Calu3 (cell line): ENCODE measurements around the gene RCOR2. TPM values are rescaled to one million over a fixed set of nuclear protein-coding genes. Genes with fewer than 3 reads are reported as not detected.

Experiments used
- BruUV-seq: library from RNA; stranded (reverse); fragments of 400-500 nt; replicated peaks from 2 replicates; lab custom pipeline; 2021; lab: Mats Ljungman, UMichigan
- CTCF ChIA-PET: fragments of 300-600 bp; sonication (Branson Sonifier 250); formaldehyde crosslinking; loops from one replicate; lab custom pipeline; 2022; ENCODE audit warnings: antibody characterized with exemption; lab: Charles Lee
- DNase-seq: peaks from one replicate; pipeline ENCODE4 v3.0.0; 2022
- H3K27ac Mint-ChIP-seq: one replicate; pipeline ENCODE4 v1.8.0; 2022; ENCODE audit warnings: mixed read lengths; ENCODE audit not compliant: unreplicated experiment
- H3K27me3 Mint-ChIP-seq: one replicate; pipeline ENCODE4 v1.8.0; 2022; ENCODE audit warnings: mixed read lengths; ENCODE audit not compliant: unreplicated experiment
- H3K36me3 Mint-ChIP-seq: one replicate; pipeline ENCODE4 v1.8.0; 2022; ENCODE audit warnings: mild to moderate bottlenecking, moderate library complexity, mixed read lengths; ENCODE audit not compliant: insufficient read depth, unreplicated experiment
- H3K4me1 Mint-ChIP-seq: one replicate; pipeline ENCODE4 v1.8.0; 2022; ENCODE audit warnings: mild to moderate bottlenecking, low read depth, mixed read lengths; ENCODE audit not compliant: unreplicated experiment
- H3K4me3 Mint-ChIP-seq: one replicate; pipeline ENCODE4 v1.8.0; 2022; ENCODE audit warnings: mild to moderate bottlenecking, low read depth, moderate library complexity, mixed read lengths; ENCODE audit not compliant: unreplicated experiment
- H3K9me3 Mint-ChIP-seq: one replicate; pipeline ENCODE4 v1.8.0; 2022; ENCODE audit warnings: low read depth, mixed read lengths; ENCODE audit not compliant: unreplicated experiment
- CTCF ChIP-seq: fragments of 200-600 bp; IDR thresholded peaks from one replicate; pipeline ENCODE4 v1.8.0; 2022; ENCODE audit warnings: antibody characterized with exemption; ENCODE audit not compliant: unreplicated experiment
- intact Hi-C: fragments of 100-400 bp; cut with micrococcal nuclease; formaldehyde crosslinking; loops from one replicate; pipeline ENCODE4 v1.10.0; 2022; ENCODE audit not compliant: unreplicated experiment
- total RNA-seq: library from RNA; stranded (reverse); gene quantifications from 2 replicates; pipeline ENCODE4 v1.2.3, GENCODE V29; 2022

Gene RCOR2
- total RNA-seq, 1 experiment from 2014 or later = 0.26 TPM

- H3K9me3 Mint-ChIP-seq = no peaks in the 10 kb centered on the region
- DNase-seq = no peak
- CTCF ChIA-PET = no interaction called here
- H3K36me3 Mint-ChIP-seq = peaks cover 13% of the 10 kb centered on the region
- intact Hi-C loops = no loop called here
- BruUV-seq = no TSS peak
- peaks cover 30% of the 10 kb centered on the region for H3K4me1 Mint-ChIP-seq
- H3K4me3 Mint-ChIP-seq = no peak overlapping the region
- no peaks in the 10 kb centered on the region for H3K27me3 Mint-ChIP-seq
- no peak for TF ChIP-seq CTCF
- H3K27ac Mint-ChIP-seq = no peak overlapping the region
Measured at GRCh38 chr11:63884196-63884932, 32.6 kb downstream of the RCOR2 start.

- intact Hi-C loops = no loop called here
- Mint-ChIP-seq H3K27me3 (no peaks in the 10 kb centered on the region), H3K27ac (no peak overlapping the region), H3K4me3 (no peak overlapping the region), H3K36me3 (peaks cover 10% of the 10 kb centered on the region), H3K4me1 (peaks cover 26% of the 10 kb centered on the region), H3K9me3 (no peaks in the 10 kb centered on the region)
- BruUV-seq = no TSS peak
- DNase-seq = no peak
- TF ChIP-seq CTCF = no peak
- CTCF ChIA-PET = no interaction called here
Measured at GRCh38 chr11:63883791-63884190, 33.2 kb downstream of the RCOR2 start.

GRCh38 chr11:63882555-63883242, 34.3 kb downstream of the RCOR2 start:
- H3K27me3 Mint-ChIP-seq = no peaks in the 10 kb centered on the region
- no peak overlapping the region for H3K4me3 Mint-ChIP-seq
- no peak for TF ChIP-seq CTCF
- intact Hi-C loops = no loop called here
- CTCF ChIA-PET = no interaction called here
- no TSS peak for BruUV-seq
- DNase-seq = no peak
- no peak overlapping the region for H3K27ac Mint-ChIP-seq
- no peaks in the 10 kb centered on the region for H3K9me3 Mint-ChIP-seq
- H3K4me1 Mint-ChIP-seq = peaks cover 15% of the 10 kb centered on the region
- H3K36me3 Mint-ChIP-seq = peaks cover 4% of the 10 kb centered on the region

GRCh38 chr11:63880403-63880790, 36.6 kb downstream of the RCOR2 start:
- Mint-ChIP-seq H3K4me3 (no peak overlapping the region), H3K9me3 (no peaks in the 10 kb centered on the region), H3K4me1 (peaks cover 8% of the 10 kb centered on the region), H3K27me3 (no peaks in the 10 kb centered on the region), H3K27ac (no peak overlapping the region), H3K36me3 (peaks cover 3% of the 10 kb centered on the region)
- BruUV-seq = no TSS peak
- no peak for TF ChIP-seq CTCF
- intact Hi-C loops = no loop called here
- DNase-seq = no peak
- CTCF ChIA-PET = interaction anchor here (0.5 kb wide), 1 partner anchor 95 kb away, joined by 4 read pairs; no protein-coding TSS in a partner anchor
